Stimulated activated CD8-positive, alpha-beta memory T cell treated with anti-CD3 and anti-CD28 coated beads, Interleukin-2, amount 100 ng/mL, for 1 hour (primary cell): ENCODE measurements around the gene FUZ.

Source experiments
- DNase-seq, 2 donors: peaks; one replicate each; pipeline ENCODE4 v3.0.0-alpha.2; 2020; ENCODE audit warnings: low read depth in 2 of 2

FUZ gene

GRCh38 chr19:49851456-49852259 is 38.6 kb upstream of the FUZ start:
- no peak for DNase-seq

- DNase-seq: peak; percentile 77 to 78
Observed at GRCh38 chr19:49850487-49851342, 37.6 kb upstream of the FUZ start, which contains the start of gene PTOV1. PTOV1 (plus strand) TSS chr19:49851159.

DNA sequence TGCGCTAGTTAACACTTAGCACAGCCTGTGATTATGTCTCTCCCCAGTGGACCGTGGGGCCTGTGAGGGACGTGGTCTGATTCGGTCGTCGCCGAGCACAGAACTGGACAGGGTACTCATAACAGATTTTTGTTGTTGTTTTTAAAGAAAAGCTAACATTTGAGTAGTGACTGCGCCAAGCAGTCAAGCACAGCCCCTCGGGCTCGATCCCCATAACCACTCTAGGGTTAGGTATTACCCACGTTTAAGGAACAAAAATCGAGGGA is 37.1 kb upstream of the FUZ start:
- no peak for DNase-seq

- no peak for DNase-seq
Observed at GRCh38 chr19:49849433-49850220, 36.5 kb upstream of the FUZ start.

DNA sequence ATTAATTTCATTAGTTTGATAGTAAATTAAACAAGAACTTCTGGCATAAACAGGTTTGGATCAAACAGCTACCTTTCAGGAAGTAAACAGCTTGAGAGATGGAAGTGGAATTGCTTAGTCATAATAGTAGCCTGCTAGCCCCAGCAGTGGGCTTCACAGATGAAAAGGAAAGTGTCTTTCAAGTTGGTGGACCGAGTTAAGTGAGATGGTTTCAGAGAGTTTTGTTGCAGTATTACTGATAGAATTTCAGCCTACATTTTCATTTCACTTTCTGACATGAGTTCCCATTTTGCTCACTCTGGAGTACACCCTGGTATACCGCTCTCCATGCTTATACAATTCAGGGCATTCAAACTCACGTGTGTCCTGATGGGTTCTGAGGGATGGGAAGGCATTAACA is 35.8 kb upstream of the FUZ start:
- no peak for DNase-seq

GRCh38 chr19:49847731-49848696 is 34.9 kb upstream of the FUZ start:
- no peak for DNase-seq

DNA sequence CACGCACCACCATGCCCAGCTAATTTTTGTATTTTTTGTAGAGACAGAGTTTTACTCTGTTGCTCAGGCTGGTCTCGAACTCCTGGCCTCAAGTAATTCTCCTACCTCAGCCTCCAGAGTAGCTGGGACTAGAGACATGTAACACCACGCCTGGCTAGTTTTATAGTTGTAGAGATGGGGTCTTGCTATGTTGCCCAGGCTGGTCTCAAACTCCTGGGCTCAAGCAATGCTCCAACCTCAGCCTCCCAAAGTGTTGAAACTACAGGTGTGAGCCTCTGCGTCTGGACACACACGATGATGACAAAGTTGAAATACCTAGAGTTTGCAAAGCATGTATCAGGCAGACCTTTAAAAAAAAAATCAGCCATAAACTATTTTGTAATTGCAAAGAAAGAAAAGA is 33.3 kb upstream of the FUZ start:
- DNase-seq: no peak

- no peak for DNase-seq
Observed at GRCh38 chr19:49845414-49845813, 32.3 kb upstream of the FUZ start.

GRCh38 chr19:49844138-49845095 is 31.3 kb upstream of the FUZ start:
- DNase-seq: no peak

GRCh38 chr19:49843265-49843664 is 30.2 kb upstream of the FUZ start:
- no peak for DNase-seq

DNA sequence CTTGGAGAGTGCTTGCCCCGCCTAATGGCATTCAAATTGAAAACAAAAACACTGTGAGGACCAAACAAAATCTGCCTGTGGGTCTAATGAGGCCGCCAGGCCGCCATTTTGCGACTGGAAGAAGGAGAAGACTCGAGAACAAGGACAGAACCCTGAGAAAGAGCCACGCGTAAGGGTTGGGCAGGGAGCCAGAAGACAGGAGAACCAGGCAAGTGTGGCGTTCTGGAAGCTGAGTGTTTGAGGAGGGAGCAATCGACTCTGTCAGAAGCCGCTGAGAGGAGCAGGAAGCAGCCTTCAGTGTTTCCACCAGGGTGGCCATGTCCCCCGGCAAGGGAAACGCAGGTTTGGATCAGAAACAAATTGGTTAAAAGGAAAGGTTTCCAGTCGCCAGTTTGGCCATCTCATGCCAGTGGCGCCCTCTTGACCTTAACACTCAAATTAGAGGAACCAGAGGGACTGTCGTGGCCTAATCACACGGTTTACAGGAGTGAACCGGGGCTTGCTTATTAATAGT is 27.7 kb upstream of the FUZ start:
- DNase-seq: no peak

DNA sequence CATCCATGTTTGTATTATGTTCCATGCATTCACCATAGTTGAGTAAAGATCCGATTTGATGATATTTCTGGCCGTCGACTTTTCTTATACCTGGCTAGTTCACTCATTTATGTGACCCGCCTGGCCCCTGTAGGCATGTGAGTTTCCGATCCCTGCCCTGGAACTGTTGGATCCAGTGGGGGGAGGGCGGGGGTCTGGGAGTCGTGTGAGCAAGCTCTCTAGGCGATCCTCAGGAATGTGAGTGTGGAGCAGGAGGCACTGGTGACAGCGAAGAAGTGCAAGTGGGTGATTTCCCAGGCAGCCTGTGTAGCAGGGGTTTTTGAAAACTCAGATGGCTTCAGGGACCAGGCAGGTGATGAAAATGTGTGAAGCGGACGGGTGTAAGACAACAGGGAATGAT is 27.2 kb upstream of the FUZ start:
- DNase-seq: no peak

- no peak for DNase-seq
Observed at GRCh38 chr19:49839713-49840112, 26.6 kb upstream of the FUZ start.

DNA sequence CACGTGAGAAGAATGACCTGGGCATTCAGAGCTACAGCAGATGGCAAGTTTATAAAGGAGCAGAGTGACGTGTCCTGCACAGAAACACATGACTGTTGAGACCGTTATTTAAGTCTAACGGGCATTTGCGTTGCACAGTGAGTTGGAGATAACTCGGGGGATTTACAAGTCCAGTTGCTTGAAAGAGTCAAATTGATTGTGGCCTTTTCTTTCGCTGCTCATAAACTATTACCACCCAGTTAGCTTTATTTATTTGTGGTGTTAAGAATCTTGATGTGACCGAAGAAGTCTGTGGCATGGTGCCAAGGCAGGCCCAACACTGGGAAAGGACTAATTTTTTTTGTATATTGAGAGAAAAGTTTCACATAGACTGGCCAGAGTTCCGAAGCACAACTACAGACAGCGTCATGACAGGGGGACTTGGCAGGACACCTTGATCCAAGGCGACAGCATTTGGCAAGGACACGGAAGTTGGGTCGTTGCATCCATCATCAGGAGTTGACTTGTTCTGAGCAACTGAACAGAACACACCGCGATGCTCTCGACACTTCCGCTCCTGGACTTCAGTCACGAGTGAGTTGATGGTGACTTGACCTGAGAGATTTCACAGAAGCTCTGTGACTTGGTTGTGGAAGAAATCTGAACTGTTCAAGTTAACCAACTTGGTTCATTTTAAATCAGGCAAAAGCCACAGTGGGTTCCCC is 25.9 kb upstream of the FUZ start:
- no peak for DNase-seq

DNA sequence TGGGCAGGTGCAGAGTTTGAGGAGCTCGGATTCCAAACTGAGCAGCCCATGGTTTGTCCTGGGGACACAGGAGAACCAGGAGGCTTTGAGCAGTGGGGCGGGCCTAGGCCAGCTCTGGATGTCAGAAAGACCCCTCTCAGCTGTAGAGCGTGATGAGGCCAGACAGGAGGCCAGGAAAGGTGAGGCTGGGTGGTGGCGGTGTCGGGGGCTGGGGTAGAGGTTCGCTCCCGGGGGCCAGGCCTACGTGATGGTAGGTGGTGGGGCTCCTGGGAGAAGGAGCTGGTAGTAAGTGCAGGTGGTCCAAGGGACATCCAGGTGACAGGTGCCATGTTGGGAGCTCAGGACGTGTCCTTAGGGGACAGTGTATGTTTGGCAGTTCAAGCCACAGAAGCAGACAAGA is 24.3 kb upstream of the FUZ start:
- DNase-seq: no peak

DNA sequence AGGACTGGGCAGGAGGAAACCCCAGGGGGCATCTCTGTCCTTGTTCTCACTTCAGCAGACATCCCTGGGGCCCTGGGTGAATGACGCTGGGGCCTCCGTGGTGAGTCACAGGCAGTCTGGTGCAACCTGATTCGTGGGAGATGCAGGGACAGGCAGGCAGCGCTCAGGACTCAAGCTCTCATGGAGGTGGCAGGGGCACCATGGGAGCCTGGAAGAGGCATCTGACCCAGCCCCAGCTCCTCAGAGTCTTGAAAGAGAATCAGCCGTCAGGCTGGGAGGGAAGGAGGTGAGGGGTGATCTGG is 23.9 kb upstream of the FUZ start:
- DNase-seq: no peak

GRCh38 chr19:49836176-49837008 is 23.3 kb upstream of the FUZ start:
- DNase-seq: no peak

GRCh38 chr19:49835562-49835961 is 22.5 kb upstream of the FUZ start:
- no peak for DNase-seq

DNA sequence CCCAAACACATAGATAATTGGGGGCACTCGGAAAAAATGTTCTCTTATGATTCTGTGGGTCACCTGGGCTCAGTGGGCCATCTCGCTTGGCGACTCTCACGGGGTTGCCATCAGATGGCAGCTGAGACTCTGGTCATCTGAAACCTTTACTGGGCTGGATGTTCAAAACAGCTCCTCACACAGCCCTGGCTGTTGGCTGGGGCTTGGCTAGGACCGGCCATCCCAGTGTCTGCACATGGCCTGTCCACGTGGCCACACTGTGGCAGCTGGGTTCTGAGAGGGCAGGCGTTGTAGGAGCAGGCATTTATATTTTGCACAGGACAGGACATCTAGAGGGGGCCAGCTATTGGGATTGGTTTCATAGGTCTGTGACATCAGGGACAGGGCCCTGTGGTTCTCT is 20.5 kb upstream of the FUZ start:
- DNase-seq: no peak
